Hepatocyte (in vitro differentiated cells): Measurements from ENCODE around the gene CTNNBIP1.

Experiments
- CTCF ChIP-seq: fragments of 200-600 bp; sonication (generic); IDR thresholded peaks from 2 replicates; pipeline ENCODE4 v1.5.1; 2016; ENCODE audit warnings: antibody characterized with exemption, mild to moderate bottlenecking; ENCODE audit not compliant: poor library complexity
- EZH2 ChIP-seq: fragments of 200-600 bp; sonication (generic); IDR thresholded peaks from 2 replicates; pipeline ENCODE4 v1.6.1; 2016; ENCODE audit warnings: antibody characterized with exemption, mild to moderate bottlenecking, borderline replicate concordance
- EZH2phosphoT487 ChIP-seq: fragments of 200-600 bp; sonication (generic); IDR thresholded peaks from one replicate; pipeline ENCODE4 v1.6.1; 2018; ENCODE audit warnings: antibody characterized with exemption, mild to moderate bottlenecking, low read depth, moderate library complexity; ENCODE audit not compliant: unreplicated experiment, severe bottlenecking

- TF ChIP-seq CTCF (no peak), EZH2phosphoT487 (no peak), EZH2 (no peak)
Observed at GRCh38 chr1:9847269-9847668, 62.8 kb downstream of the CTNNBIP1 start.
